Stimulated activated CD8-positive, alpha-beta memory T cell treated with anti-CD3 and anti-CD28 coated beads, Interleukin-15, amount 100 ng/mL, for 24 hours (primary cell): ENCODE results near the gene VSIG10.
"Not testable (repeated sequence)": the region's sequence is repeated elsewhere in the genome, so short reads cannot be mapped to it uniquely, and the experiment has no call there.

Experiments used
- DNase-seq: peaks from one replicate; pipeline ENCODE4 v3.0.0-alpha.2; 2020; ENCODE audit warnings: low read depth

VSIG10 gene, protein sequence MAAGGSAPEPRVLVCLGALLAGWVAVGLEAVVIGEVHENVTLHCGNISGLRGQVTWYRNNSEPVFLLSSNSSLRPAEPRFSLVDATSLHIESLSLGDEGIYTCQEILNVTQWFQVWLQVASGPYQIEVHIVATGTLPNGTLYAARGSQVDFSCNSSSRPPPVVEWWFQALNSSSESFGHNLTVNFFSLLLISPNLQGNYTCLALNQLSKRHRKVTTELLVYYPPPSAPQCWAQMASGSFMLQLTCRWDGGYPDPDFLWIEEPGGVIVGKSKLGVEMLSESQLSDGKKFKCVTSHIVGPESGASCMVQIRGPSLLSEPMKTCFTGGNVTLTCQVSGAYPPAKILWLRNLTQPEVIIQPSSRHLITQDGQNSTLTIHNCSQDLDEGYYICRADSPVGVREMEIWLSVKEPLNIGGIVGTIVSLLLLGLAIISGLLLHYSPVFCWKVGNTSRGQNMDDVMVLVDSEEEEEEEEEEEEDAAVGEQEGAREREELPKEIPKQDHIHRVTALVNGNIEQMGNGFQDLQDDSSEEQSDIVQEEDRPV

GRCh38 chr12:118103601-118104382 is at the start of gene VSIG10:
Gene VSIG10, minus strand, starts transcription at chr12:118104011. Its CDS starts 340 bp downstream, at chr12:118103671.
- DNase-seq = no peak

DNA sequence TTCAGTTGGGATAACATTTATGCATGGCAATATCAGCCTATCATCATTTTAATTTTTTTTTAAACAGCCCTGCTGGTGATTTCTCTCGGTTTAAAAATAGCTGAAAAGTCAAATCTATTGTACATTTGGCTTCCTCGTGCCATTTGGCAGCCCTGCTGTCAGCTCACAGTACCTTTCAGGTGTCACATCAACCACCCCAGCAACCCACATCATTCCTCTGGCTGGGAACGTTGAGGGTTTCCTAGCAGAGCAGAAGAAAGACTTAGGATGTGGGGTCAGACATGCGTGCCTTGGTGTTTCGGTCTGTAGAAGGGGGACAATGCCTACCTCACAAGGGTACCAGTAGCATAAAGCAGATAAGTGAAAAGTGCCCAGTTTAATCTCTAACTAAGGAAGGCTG is 47.9 kb upstream of the VSIG10 start:
- no peak for DNase-seq

DNA sequence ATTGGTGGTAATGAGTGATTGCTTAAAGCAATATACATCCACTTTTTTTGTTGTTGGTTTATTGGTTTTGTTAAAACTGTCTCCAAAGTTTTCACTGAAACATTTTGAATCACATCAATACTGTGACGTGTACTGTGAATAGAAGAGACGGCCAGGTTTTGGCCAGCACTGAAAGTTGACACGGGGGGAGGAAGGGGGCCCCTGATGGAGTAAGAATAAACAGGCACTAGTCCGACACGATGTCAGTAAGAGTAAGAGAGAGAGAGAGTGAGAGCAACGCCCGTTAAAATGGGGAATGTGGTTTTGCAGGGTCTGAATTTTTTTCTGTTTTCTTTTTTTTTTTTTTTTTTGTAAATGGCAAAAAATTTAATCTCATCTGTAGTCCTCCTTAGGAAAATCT is 46.8 kb upstream of the VSIG10 start:
- no peak for DNase-seq

DNA sequence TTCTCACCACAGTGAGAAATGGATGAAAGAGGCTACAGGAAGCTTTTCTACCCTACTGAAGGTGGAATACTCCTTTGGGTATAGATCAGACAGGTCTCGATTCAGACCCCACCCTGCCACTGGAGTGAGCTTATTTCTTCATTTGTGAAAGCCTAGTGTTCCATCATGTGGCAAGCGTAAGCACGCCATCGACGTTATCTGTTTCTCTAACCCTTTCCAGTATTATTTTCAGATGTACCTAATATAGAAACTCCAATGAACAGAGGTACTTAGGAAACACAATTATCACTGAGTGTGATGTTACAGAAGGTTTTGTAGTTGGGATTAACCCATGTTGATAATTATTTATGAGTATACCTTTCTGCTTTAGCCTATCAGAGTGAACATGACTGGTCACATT is 44.5 kb upstream of the VSIG10 start:
- DNase-seq = no peak

DNA sequence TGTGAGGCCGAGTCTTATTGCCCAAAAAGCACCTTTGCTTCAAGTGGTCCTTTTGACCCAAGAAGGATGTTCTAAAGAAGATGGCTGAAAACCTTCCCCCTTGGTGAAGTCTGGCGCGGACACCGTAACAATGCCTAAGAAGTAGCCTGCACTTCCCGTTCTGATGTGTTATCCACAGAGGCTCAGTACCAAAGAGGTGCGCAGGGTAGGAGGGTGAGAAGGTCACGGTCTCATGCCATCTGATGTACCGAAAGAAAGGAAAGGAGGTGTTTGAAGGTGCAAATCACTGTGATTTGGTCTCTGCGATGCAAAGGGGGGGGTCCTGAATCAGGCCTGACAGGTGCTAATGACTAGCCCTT is 42.0 kb upstream of the VSIG10 start:
- DNase-seq = no peak

DNA sequence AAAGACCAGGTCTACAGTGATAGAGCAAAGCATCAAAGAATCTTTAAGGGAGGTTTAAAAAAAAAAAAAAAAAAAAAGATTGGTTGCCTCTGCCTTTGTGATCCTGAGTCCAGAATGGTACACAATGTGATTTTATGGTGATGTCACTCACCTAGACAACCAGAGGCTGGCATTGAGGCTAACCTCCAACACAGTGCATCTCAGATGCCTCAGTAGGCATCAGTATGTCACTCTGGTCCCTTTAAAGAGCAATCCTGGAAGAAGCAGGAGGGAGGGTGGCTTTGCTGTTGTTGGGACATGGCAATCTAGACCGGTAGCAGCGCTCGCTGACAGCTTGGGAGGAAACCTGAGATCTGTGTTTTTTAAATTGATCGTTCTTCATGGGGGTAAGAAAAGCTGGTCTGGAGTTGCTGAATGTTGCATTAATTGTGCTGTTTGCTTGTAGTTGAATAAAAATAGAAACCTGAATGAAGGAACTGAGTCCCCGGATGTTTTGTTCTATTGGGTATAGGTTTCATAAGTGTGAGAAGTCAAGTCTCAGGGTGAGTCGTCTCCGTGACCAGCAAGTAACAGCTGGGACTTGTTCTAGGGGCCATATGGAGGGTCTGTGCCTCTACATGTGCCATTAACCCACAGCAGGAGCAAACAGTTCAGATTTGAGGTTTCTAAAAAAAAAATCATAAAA is 41.4 kb upstream of the VSIG10 start:
- no peak for DNase-seq

- no peak for DNase-seq
Measured at GRCh38 chr12:118144499-118144898, 40.7 kb upstream of the VSIG10 start.

GRCh38 chr12:118140825-118141224 is 37.0 kb upstream of the VSIG10 start:
- DNase-seq = no peak

- no peak for DNase-seq
Measured at GRCh38 chr12:118137148-118137678, 33.4 kb upstream of the VSIG10 start.

DNA sequence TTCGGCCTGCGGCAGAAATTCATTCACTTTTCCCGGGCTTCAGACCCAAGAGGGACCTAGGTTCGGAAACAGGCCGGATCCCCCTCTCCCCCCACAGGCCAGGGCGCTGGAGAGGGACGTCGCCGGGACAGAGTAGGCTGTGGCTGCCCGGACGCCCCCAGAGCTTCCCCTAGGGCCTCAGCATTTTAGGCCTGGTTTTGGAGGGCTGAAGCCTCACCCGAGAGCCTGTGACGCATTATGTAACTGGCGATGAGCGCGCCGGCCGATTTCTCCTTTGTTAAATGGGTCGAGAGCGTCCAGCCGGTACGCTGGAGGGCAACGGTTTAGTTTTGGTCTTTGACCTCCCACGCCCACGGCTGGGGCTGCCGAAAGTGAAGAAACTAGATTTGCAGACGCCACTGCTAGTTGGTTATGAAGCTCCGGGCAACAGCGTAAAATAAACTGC is 32.8 kb upstream of the VSIG10 start:
- DNase-seq = peak; percentile 12

DNA sequence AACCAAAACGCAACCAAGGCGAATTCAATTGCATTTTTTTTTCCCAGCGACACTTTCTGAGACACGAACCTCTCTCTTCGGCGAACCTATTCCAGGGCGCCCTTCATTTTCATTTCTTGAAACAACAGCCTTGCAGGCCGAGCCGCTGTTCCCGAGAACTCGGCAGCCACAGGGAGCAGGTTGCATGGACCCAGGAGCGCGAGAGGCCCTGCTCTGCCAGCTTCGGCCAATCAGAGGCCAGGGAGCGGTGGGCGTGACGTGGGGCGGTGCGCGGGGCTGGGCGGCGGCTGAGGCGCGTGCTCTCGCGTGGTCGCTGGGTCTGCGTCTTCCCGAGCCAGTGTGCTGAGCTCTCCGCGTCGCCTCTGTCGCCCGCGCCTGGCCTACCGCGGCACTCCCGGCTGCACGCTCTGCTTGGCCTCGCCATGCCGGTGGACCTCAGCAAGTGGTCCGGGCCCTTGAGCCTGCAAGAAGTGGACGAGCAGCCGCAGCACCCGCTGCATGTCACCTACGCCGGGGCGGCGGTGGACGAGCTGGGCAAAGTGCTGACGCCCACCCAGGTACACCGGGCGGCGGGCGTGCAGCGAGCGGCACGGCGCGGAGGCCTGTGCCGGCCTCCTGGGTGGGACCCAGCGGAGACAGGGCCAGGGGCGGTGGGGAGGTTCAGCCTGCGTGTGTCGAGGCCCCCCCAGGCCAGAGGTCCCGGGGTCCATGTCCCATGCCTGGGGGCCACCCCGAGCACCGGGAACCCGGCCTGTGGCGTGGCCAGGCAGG is 32.2 kb upstream of the VSIG10 start, which contains the start of gene PEBP1:
PEBP1 (plus strand) TSS at position 337 of the 771 bp plus-strand sequence; CDS start at position 423, 86 bp downstream.
- peak; percentile 80 for DNase-seq

- DNase-seq = not testable (repeated sequence)
Measured at GRCh38 chr12:118129436-118129835, 25.6 kb upstream of the VSIG10 start.

- no peak for DNase-seq
Measured at GRCh38 chr12:118127867-118128266, 24.1 kb upstream of the VSIG10 start.

DNA sequence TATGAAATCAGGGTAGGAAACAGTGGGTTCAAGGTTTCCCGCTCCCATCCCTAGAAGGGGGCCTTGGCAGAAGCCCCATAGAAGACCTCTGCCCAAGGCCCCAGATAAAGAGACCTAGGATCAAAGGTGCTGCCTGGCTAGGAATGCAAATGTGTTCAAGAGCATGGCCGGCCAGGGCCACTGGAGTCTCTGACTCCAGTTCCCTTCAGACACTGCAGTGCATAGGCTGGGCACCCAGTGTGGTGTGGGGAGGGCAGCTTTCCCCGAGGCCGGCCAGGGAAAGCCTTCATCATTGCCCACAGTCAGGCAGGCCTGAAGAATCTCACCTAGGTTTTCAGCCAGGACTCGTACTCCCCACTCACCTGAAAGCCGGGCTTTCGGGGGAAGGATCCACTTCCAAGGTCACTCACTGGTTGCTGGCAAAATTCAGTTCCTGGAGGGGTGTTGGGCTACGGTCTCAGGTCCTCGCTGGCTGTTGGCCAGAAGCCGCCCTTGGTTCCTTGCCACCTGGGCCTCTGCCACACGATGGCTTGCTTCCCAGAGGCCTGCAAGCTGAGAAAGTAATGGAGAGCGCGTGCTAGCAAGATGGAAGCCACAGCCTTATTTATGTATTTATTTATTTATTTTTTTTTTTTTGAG is 22.4 kb upstream of the VSIG10 start:
- DNase-seq = no peak

- DNase-seq = no peak
Measured at GRCh38 chr12:118125743-118126118, 21.9 kb upstream of the VSIG10 start.

- DNase-seq = no peak
Measured at GRCh38 chr12:118124333-118124874, 20.6 kb upstream of the VSIG10 start.

GRCh38 chr12:118122264-118122663 is 18.5 kb upstream of the VSIG10 start:
- no peak for DNase-seq

GRCh38 chr12:118120579-118121363 is 17.0 kb upstream of the VSIG10 start:
- DNase-seq = peak; percentile 26

GRCh38 chr12:118119449-118119879 is 15.7 kb upstream of the VSIG10 start:
- no peak for DNase-seq

GRCh38 chr12:118109088-118109487 is 5.3 kb upstream of the VSIG10 start:
- no peak for DNase-seq
